KMS-11 (cell line): ENCODE results near the gene STK32B.

Experiments
- H2AFZ ChIP-seq: fragments of 200-600 bp; sonication (generic); 2 replicates; pipeline ENCODE4 v1.6.1; 2016; ENCODE audit warnings: antibody characterized with exemption, mixed run types, low read depth
- H3K27ac ChIP-seq: fragments of 200-600 bp; sonication (generic); 2 replicates; pipeline ENCODE4 v1.6.1; 2016; ENCODE audit warnings: mild to moderate bottlenecking, mixed run types
- H3K27me3 ChIP-seq: fragments of 200-600 bp; sonication (generic); 2 replicates; pipeline ENCODE4 v1.6.1; 2017; ENCODE audit warnings: mild to moderate bottlenecking, low read depth, mixed run types, moderate library complexity; ENCODE audit not compliant: insufficient read depth
- H3K36me3 ChIP-seq: fragments of 200-600 bp; sonication (generic); 2 replicates; pipeline ENCODE4 v1.6.1; 2017; ENCODE audit warnings: mild to moderate bottlenecking, mixed run types; ENCODE audit not compliant: insufficient read depth
- H3K4me1 ChIP-seq: fragments of 200-600 bp; sonication (generic); 2 replicates; pipeline ENCODE4 v1.6.1; 2016; ENCODE audit warnings: mild to moderate bottlenecking, low read depth, mixed run types; ENCODE audit not compliant: poor library complexity, severe bottlenecking
- H3K4me2 ChIP-seq: fragments of 200-600 bp; sonication (generic); 2 replicates; pipeline ENCODE4 v1.7.0; 2016; ENCODE audit warnings: mild to moderate bottlenecking, mixed run types
- H3K4me3 ChIP-seq: fragments of 200-600 bp; sonication (generic); IDR thresholded peaks from 2 replicates; pipeline ENCODE4 v1.6.1; 2017; ENCODE audit warnings: low read depth, low read length, mixed read lengths; ENCODE audit not compliant: insufficient read depth
- H3K79me2 ChIP-seq: fragments of 200-600 bp; sonication (generic); 2 replicates; pipeline ENCODE4 v1.6.1; 2016; ENCODE audit warnings: low read depth, mixed run types; ENCODE audit not compliant: insufficient read depth
- H3K9ac ChIP-seq: fragments of 200-600 bp; sonication (generic); 2 replicates; pipeline ENCODE4 v1.6.1; 2016; ENCODE audit warnings: mild to moderate bottlenecking, mixed run types
- H4K20me1 ChIP-seq: fragments of 200-600 bp; sonication (generic); 2 replicates; pipeline ENCODE4 v1.6.1; 2016; ENCODE audit warnings: mild to moderate bottlenecking, mixed run types; ENCODE audit not compliant: insufficient read depth
- TF ChIP-seq, protein P1 (sequence below): fragments of 200-600 bp; sonication (generic); conservative IDR thresholded peaks from 2 replicates; pipeline ENCODE4 v1.6.1; 2017; ENCODE audit warnings: low read depth, mild to moderate bottlenecking, antibody characterized with exemption, low read length, moderate library complexity, mixed read lengths

STK32B gene

DNA sequence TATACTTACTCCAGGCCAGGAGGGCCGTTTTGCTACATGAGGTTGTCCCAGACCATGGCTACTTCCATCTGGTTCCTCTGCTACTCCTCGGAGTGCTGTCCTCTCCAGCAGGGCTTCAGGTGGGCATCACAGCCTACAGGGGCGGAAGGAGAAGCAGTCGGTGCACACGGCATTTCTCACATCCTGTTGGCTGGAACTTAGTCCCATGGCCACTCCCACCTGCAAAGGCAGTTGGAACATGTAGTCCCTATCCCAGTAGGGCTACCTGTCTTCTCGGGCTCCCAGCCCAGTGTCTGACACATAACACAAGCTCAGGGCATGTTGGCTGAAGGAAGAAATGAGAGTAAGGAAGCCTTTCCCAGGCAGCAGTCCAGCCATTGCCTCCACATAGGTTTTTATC, 7.7 kb upstream of the STK32B start:
- Histone ChIP-seq H3K4me1 (no peaks in the 10 kb centered on the region), H3K27me3 (no peaks in the 10 kb centered on the region), H4K20me1 (no peaks in the 10 kb centered on the region), H3K79me2 (no peaks in the 10 kb centered on the region), H3K9ac (no peak overlapping the region), H3K36me3 (no peaks in the 10 kb centered on the region), H3K27ac (no peak overlapping the region), H2AFZ (no peak overlapping the region), H3K4me3 (no peak overlapping the region), H3K4me2 (no peak overlapping the region)
- TF ChIP-seq, protein P1, sequence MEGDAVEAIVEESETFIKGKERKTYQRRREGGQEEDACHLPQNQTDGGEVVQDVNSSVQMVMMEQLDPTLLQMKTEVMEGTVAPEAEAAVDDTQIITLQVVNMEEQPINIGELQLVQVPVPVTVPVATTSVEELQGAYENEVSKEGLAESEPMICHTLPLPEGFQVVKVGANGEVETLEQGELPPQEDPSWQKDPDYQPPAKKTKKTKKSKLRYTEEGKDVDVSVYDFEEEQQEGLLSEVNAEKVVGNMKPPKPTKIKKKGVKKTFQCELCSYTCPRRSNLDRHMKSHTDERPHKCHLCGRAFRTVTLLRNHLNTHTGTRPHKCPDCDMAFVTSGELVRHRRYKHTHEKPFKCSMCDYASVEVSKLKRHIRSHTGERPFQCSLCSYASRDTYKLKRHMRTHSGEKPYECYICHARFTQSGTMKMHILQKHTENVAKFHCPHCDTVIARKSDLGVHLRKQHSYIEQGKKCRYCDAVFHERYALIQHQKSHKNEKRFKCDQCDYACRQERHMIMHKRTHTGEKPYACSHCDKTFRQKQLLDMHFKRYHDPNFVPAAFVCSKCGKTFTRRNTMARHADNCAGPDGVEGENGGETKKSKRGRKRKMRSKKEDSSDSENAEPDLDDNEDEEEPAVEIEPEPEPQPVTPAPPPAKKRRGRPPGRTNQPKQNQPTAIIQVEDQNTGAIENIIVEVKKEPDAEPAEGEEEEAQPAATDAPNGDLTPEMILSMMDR: no peak

DNA sequence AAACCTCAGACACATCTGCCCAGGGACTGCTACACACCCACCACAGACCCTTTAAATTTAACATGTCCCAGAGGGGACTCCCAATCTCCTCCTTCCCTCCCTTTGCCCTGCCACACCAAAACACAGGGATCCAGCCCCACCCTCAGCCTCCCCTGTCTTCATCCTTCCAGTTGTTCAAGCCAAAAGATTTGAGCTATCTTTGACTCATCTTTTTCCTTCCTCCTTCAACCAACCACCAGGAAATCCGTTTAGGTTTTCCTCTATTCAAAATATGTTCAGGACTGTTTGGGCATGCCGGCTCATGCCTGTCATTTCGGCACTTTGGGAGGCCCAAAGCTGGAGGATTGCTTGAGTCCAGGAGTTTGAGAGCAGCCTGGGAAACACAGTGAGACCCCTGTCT, 6.9 kb upstream of the STK32B start:
- H4K20me1 ChIP-seq: no peaks in the 10 kb centered on the region
- no peak overlapping the region for H3K4me3 ChIP-seq
- no peak overlapping the region for H2AFZ ChIP-seq
- H3K9ac ChIP-seq: no peak overlapping the region
- H3K27me3 ChIP-seq: no peaks in the 10 kb centered on the region
- H3K4me2 ChIP-seq: no peak overlapping the region
- H3K4me1 ChIP-seq: no peaks in the 10 kb centered on the region
- H3K27ac ChIP-seq: no peak overlapping the region
- TF ChIP-seq, protein P1: no peak
- no peaks in the 10 kb centered on the region for H3K79me2 ChIP-seq
- H3K36me3 ChIP-seq: no peaks in the 10 kb centered on the region

DNA sequence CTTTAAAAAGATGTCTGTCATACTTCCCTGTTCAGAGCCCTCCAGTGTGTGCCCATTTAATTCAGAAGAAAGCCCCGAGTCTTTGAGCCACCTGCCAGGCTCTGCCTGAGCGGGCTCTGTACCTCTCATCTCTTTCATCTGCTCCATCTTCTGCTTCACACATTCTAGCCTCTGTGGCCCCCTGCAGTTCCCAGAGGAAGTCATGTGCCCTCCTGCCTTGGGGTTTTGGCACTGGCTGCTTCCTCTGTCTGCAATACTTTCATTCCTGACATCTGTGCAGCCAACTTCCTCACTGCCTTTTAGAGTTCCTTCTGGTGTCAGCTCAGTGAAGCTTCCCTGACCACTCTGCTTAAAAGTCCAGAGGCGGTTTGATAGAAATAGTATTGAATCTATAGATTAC, 6.2 kb upstream of the STK32B start:
- Histone ChIP-seq H2AFZ (no peak overlapping the region), H4K20me1 (no peaks in the 10 kb centered on the region), H3K4me2 (no peak overlapping the region), H3K27ac (no peak overlapping the region), H3K4me3 (no peak overlapping the region), H3K36me3 (no peaks in the 10 kb centered on the region), H3K9ac (no peak overlapping the region), H3K4me1 (no peaks in the 10 kb centered on the region), H3K27me3 (no peaks in the 10 kb centered on the region), H3K79me2 (no peaks in the 10 kb centered on the region)
- TF ChIP-seq, protein P1: no peak

DNA sequence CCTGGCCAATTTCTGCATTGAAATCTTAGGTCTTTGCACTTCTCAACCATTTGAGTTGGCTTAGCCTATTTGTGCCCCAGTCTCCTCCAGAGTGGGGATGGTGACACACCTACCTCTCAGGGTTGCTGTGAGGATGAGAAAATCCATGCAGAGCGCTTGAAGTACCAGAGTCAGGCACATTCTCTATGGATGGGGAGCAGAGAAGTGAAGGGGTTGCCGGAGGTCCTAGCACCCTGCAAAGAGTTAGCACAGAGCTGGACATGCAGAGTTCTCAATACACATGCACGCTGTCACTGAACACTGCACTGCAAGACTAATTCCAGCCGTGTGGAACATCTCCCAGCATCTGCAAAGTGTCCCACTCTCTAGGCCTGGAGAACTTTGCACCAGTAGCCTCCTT, 2.6 kb upstream of the STK32B start:
- Histone ChIP-seq H3K4me2 (no peak overlapping the region), H3K4me3 (no peak overlapping the region), H3K9ac (no peak overlapping the region), H3K27me3 (no peaks in the 10 kb centered on the region), H2AFZ (no peak overlapping the region), H3K4me1 (no peaks in the 10 kb centered on the region), H3K36me3 (no peaks in the 10 kb centered on the region), H3K27ac (no peak overlapping the region), H4K20me1 (no peaks in the 10 kb centered on the region), H3K79me2 (no peaks in the 10 kb centered on the region)
- TF ChIP-seq, protein P1: no peak
